Large intestine (tissue), 3 donors: ENCODE data around the gene BEST2. TPM values are rescaled to one million over a fixed set of nuclear protein-coding genes. Genes with fewer than 3 reads are reported as not detected.

Source experiments
- DNase-seq, 2 donors: peaks; one replicate each; pipeline versions ENCODE4 v3.0.0 to v3.0.0-alpha.2; 2013
- H3K27ac ChIP-seq: one replicate; pipeline ENCODE4 v1.5.1; 2013; ENCODE audit warnings: low read length
- H3K27me3 ChIP-seq: 2 replicates; pipeline ENCODE4 v1.6.1; 2013; ENCODE audit warnings: low read length; ENCODE audit not compliant: control insufficient read depth, insufficient read depth
- H3K36me3 ChIP-seq: 2 replicates; pipeline ENCODE4 v1.6.1; 2013; ENCODE audit warnings: low read length; ENCODE audit not compliant: control insufficient read depth, insufficient read depth
- H3K4me1 ChIP-seq: one replicate; pipeline ENCODE4 v1.6.1; 2013; ENCODE audit warnings: low read length; ENCODE audit not compliant: control insufficient read depth, insufficient read depth
- H3K4me3 ChIP-seq: one replicate; pipeline ENCODE4 v1.5.1; 2013; ENCODE audit warnings: low read length
- H3K9me3 ChIP-seq: one replicate; pipeline ENCODE4 v1.6.1; 2013; ENCODE audit warnings: mild to moderate bottlenecking, low read depth, low read length, moderate library complexity; ENCODE audit not compliant: control insufficient read depth
- WGBS: methylation state at CpG from one replicate; pipeline ENCODE4 v1.1.5; 2013; ENCODE audit warnings: low lambda C conversion rate; ENCODE audit not compliant: insufficient coverage; 5-methylcytosine and 5-hydroxymethylcytosine counted together
- polyA plus RNA-seq: library from polyadenylated mRNA; unstranded; fragments of 120-200 nt; gene quantifications from one replicate; pipeline ENCODE4 v1.2.1, GENCODE V29; 2013

Gene BEST2
- polyA plus RNA-seq, 1 donor, result 0.10 TPM

DNA sequence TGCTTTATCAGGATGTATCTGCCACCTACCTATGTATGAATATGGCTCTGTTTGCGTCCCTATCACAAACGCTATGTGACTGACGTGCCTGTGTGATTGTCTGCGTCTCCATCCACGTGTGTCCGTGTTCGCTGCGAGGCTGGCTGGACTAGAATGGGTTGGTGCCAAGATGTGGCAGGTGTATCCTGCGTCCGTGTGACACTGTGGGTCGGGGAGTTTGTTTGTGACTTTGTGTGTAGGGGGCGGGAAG lies 30.5 kb downstream of the BEST2 start:
- WGBS, result 0% methylated on average over 1 of the region's 12 CpGs
- Histone ChIP-seq H3K9me3 (no peaks in the 10 kb centered on the region), H3K27me3 (no peaks in the 10 kb centered on the region), H3K27ac (peak overlapping the region; percentile 100), H3K4me3 (peak overlapping the region; percentile 58), H3K4me1 (peaks cover 68% of the 10 kb centered on the region), H3K36me3 (no peaks in the 10 kb centered on the region)
- DNase-seq, result no peak

DNA sequence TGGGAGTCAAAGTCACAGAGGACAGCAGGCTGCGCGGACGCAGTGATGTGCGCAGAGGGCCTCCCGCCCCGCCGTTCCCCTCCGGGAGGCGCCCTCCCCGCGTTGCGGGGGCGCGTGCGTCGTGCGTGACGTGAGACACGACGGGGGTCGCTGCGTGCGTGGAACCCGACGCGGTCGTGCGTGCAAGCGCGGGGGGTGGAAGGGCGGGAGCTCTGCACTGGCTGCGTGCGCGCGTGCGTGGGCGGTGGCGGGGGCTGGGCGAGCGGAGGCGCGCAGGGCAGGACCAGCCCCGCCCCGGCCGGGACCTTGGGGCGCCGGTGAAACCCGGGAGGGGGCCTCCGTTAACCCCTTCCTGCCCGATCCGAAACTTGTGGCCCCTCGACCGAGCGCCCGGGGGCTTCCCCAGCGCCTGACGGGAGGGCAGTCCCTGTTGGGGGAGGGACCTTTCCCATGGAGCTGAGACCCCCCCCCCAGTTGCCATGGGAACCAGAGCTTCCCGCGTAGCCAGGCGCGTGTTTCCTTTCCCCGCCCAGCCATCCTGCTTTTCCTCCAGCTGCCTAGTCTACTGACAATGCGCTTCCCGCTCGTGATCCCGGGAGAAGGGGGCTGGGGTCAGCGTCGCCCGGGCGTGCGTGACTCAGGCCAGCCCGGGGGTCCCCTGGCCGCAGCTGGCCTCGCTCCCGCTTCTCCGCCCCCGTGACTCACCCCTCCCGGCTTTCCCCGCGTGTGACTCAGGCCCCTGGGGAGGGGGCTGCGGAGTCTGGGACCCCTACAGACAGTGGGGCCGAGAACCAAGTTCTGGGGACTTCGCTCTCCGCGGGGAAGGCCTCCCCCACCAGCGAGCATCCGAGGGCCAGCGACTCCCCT lies 31.1 kb downstream of the BEST2 start:
- no peaks in the 10 kb centered on the region for H3K9me3 ChIP-seq
- DNase-seq, result peak; percentile 84 to 90
- peaks cover 69% of the 10 kb centered on the region for H3K4me1 ChIP-seq
- no peaks in the 10 kb centered on the region for H3K27me3 ChIP-seq
- peak overlapping the region; percentile 100 for H3K27ac ChIP-seq
- peak overlapping the region; percentile 58 for H3K4me3 ChIP-seq
- no CpG with 5 or more reads among the region's 88 CpGs for WGBS
- no peaks in the 10 kb centered on the region for H3K36me3 ChIP-seq

DNA sequence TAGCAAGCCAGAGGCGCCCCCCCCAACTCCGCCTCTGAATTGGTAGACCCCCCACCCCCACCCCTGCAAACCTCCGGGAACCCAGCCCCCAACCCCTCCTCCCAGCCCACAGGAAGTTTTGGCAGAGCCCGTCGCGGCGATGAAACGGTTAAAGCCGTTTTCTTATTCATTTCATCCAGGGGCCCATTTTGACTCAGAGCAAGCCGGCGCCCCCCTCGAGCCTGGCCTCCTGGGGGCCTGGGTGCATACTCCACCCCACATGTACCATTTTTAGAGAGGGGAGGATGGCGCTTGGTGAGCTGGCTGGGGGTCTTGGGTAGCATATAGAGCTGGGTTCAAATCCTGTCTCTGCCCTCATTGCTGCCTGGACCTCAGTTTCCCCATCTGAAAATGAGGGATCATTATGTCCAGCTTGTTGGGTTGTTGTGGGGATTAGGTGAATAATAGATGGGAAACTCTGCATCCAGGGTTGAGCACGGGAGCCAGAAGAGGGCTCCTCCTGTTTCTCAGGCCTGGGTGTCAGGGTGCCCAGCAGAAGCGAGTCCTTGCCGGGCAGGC lies 31.8 kb downstream of the BEST2 start:
- Histone ChIP-seq H3K36me3 (no peaks in the 10 kb centered on the region), H3K27me3 (no peaks in the 10 kb centered on the region), H3K27ac (peak overlapping the region; percentile 100), H3K4me1 (peaks cover 75% of the 10 kb centered on the region), H3K4me3 (peak overlapping the region; percentile 58), H3K9me3 (no peaks in the 10 kb centered on the region)
- DNase-seq, result no peak
- no CpG with 5 or more reads among the region's 16 CpGs for WGBS

DNA sequence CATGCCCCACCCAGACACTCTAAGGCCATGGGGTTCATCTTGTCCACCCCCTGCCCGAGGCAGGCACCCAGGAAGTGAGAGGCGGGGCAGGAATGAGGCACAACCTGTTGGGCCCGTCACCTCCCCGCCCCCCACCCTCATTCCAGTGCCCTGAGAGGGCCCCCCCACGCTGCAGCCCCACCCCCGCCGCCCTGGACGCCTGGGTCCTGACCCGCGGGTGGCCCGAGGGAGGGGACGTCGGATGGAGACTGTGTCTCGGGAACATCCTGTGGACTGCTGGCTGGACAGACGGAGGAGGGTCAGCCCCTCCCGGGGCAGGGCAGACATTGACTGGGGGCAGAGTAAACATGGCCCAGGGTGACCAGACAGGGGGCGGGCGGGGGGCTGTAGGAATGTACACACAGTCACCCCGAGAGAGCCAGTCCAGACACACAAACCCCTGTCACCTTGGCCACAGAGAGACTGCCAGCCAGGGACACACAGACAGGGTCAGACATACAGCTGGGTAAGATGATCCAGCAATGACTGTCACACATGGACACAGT lies 32.3 kb downstream of the BEST2 start:
- no peak overlapping the region for H3K4me3 ChIP-seq
- DNase-seq, result peak in 1 of 2 donors; percentile 70
- peaks cover 75% of the 10 kb centered on the region for H3K4me1 ChIP-seq

DNA sequence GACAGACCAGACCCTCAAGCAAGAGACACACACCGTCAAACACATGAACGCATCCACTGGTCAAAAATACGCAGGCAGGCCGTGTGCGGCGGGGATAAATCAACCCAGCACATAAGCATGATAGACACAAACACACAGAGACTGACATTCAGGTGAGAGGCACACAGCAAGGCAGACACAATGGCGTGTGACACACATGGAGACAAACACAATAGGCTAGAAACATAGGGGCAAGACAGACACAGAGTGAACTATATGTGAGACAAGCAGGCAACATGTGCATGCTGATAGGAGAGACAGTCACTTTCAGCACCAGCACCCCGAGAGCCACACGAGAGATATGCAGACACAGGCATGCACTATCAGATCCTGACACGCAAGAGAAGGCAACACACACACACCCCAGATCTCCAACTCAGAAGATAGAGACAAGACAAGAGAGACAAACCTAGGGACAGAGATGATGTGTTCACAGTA lies 32.8 kb downstream of the BEST2 start:
- Histone ChIP-seq H3K4me3 (no peak overlapping the region), H3K27ac (peak overlapping the region; percentile 100), H3K27me3 (no peaks in the 10 kb centered on the region), H3K36me3 (no peaks in the 10 kb centered on the region), H3K9me3 (no peaks in the 10 kb centered on the region), H3K4me1 (peaks cover 75% of the 10 kb centered on the region)
- no CpG with 5 or more reads among the region's 10 CpGs for WGBS
- DNase-seq, result peak in 1 of 2 donors; percentile 61

More for the DNA sequence above, 32.3 kb downstream of the BEST2 start:
- WGBS, result no CpG with 5 or more reads among the region's 19 CpGs
- Histone ChIP-seq H3K36me3 (no peaks in the 10 kb centered on the region), H3K27me3 (no peaks in the 10 kb centered on the region), H3K9me3 (no peaks in the 10 kb centered on the region), H3K27ac (peak overlapping the region; percentile 100)

DNA sequence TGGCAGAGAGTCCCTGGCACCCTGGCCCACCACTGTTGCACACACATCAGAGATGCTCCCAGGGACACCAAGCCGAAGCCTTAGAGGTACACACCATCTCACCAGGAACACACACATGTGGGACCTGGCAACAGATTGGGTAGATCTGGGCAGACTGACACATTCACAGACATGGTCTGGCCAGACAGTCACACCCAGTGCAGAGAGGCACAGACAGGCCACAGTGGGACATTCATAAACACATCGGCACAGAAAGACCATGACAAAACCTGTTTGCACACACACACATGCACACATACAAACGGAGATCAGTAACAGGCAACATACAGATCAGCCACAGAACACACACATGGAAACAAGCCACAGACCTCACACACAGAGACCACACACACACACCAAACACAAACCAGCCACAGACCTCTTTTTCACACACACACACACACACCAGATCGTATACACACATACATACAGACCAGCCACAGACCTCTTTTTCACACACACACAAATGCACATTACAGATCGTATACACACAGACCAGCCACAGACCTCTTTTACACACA lies 33.4 kb downstream of the BEST2 start:
- no peak overlapping the region for H3K4me3 ChIP-seq
- no CpG with 5 or more reads among the region's 5 CpGs for WGBS
- no peaks in the 10 kb centered on the region for H3K27me3 ChIP-seq
- peak in 1 of 2 donors; percentile 73 for DNase-seq
- no peaks in the 10 kb centered on the region for H3K36me3 ChIP-seq
- H3K9me3 ChIP-seq, result no peaks in the 10 kb centered on the region
- H3K27ac ChIP-seq, result peak overlapping the region; percentile 100
- H3K4me1 ChIP-seq, result peaks cover 74% of the 10 kb centered on the region

DNA sequence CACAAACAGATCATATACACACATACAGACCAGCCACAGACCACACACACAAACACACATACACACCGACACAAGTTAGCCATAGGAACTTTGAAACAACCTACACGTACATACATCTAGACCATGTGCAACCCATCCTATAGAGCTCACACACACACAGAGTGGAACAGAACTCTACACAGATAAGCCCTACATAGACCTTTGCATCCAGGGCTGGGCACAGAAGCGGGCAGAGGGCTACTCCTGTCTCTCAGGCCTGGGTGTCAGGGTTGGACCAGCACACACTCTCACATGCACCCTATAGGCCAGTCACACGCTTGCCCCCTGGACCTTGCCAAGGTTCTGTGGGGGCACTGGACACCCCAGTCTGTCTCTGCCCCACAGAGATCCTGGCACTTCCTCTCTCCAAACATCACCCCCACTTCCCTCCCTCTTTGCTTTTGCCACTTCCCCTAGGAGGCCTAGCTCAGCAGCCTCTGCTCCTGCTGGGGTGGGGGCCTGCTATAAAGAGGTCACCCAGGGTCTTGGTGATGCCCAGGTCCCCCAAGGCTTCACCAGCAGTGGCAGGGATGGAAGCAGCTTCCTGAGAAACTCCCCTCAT lies 33.9 kb downstream of the BEST2 start:
- Histone ChIP-seq H3K27me3 (no peaks in the 10 kb centered on the region), H3K4me1 (peaks cover 77% of the 10 kb centered on the region), H3K27ac (peak overlapping the region; percentile 100), H3K4me3 (no peak overlapping the region), H3K36me3 (no peaks in the 10 kb centered on the region), H3K9me3 (no peaks in the 10 kb centered on the region)
- DNase-seq, result peak; percentile 65 to 79
- WGBS, result no CpG with 5 or more reads among the region's 4 CpGs

DNA sequence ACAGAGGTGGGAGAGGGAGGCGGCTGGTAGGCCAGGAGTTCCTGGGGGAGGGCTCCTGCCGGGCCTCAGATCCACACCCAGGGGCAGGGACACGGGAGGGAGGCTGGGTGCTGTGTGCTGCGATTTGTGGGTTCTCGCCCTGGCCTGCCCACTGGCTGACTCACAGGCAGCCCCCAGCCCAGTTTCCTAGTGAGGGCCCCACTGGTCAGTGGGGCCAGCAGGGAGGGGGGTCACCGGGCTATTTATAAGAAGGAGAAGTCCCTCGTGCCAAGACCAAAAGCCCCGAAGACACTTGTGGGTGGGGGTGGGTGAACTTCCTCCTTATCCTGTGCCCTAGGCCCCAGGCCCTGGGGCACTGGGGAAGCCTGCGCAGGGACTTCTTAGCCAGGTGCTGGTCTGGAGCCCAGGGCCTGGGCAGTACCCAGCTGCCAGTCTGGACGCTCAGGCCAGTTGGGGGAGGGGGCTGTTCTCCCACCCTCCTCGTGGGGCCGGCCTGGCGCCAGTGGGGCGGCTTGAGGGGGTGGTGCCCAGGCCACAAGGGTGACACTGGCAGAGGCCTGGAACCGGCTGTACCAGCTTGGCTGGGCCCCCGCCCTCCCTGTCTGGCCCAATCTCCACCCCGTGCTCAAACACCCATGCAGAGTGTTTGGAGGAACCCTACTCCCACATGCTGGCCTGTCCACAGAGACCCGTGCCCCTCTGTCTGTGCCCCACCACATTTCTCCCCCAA lies 34.7 kb downstream of the BEST2 start:
- no peak overlapping the region for H3K4me3 ChIP-seq
- no peaks in the 10 kb centered on the region for H3K36me3 ChIP-seq
- H3K9me3 ChIP-seq, result no peaks in the 10 kb centered on the region
- H3K4me1 ChIP-seq, result peaks cover 82% of the 10 kb centered on the region
- no CpG with 5 or more reads among the region's 18 CpGs for WGBS
- peak overlapping the region; percentile 100 for H3K27ac ChIP-seq
- no peaks in the 10 kb centered on the region for H3K27me3 ChIP-seq
- peak in 1 of 2 donors; percentile 50 for DNase-seq

DNA sequence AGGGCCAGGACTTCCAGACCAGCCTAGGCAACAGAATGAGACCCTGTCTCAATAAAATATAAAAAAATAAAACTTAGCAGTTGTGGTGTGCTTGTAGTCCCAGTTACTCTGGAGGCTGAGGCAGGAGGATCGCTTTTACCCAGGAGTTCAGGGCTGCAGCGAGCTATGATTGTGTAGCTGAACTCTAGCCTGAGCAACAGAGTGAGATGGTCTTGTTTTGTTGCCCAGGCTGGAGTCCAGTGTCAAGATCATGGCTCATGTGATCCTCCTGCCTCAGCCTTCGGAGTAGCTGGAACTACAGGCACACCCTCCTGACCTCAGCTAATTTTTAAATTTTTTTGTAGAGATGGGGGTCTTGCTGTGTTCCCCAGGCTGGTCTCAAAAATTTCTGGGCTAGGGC lies 35.4 kb downstream of the BEST2 start:
- Histone ChIP-seq H3K36me3 (no peaks in the 10 kb centered on the region), H3K4me3 (no peak overlapping the region), H3K27ac (peak overlapping the region; percentile 100), H3K9me3 (no peaks in the 10 kb centered on the region), H3K4me1 (peaks cover 78% of the 10 kb centered on the region), H3K27me3 (no peaks in the 10 kb centered on the region)
- WGBS, result no CpG with 5 or more reads among the region's 3 CpGs
- peak in 1 of 2 donors; percentile 55 for DNase-seq

DNA sequence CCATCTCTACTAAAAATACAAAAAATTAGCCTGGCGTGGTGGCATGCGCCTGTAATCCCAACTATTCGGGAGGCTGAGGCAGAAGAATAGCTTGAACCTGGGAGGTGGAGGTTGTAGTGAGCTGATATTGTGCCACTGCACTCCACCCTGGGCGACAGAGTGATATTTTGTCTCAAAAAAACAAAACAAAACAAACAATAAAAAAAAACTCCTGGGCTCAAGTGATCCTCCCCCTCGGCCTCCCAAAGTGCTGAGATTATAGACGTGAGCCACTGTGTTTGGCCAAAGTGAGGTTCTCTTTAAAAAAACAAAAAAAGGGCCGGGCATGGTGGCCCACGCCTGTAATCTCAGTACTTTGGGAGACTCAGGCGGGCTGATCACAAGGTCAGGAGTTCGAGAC lies 35.9 kb downstream of the BEST2 start:
- H3K4me1 ChIP-seq, result peaks cover 74% of the 10 kb centered on the region
- 80% methylated on average over 1 of the region's 10 CpGs for WGBS
- DNase-seq, result no peak

More for the DNA sequence above, 35.9 kb downstream of the BEST2 start:
- Histone ChIP-seq H3K36me3 (no peaks in the 10 kb centered on the region), H3K27ac (peak overlapping the region; percentile 100), H3K27me3 (no peaks in the 10 kb centered on the region), H3K9me3 (no peaks in the 10 kb centered on the region), H3K4me3 (no peak overlapping the region)
